Natural killer cell (primary cell): ENCODE results near the gene ADCY6. TPM values are rescaled to one million over a fixed set of nuclear protein-coding genes. Genes with fewer than 3 reads are reported as not detected.

ENCODE experiments used
- ATAC-seq, 3 donors: fragments of 150-1000 bp in 2 of 3; fragments of 200-7000 bp in 1 of 3; cut with Tn5 transposase; 1 replicate in 1 of 3; 2 replicates in 2 of 3; pipeline ENCODE4 v1.10.0; 2021; ENCODE audit warnings: mild to moderate bottlenecking in 2 of 3, moderate library complexity in 2 of 3
- DNase-seq, 2 donors: peaks; one replicate each; pipeline versions ENCODE4 v3.0.0 to v3.0.0-alpha.2; 2013 to 2021; ENCODE audit warnings: mixed read lengths in 1 of 2
- H3K27ac ChIP-seq: one replicate; pipeline ENCODE4 v1.5.1; 2013; ENCODE audit warnings: mild to moderate bottlenecking, low read length
- H3K27me3 ChIP-seq: one replicate; pipeline ENCODE4 v1.6.1; 2013; ENCODE audit warnings: low read length; ENCODE audit not compliant: control insufficient read depth, insufficient read depth
- H3K36me3 ChIP-seq: one replicate; pipeline ENCODE4 v1.6.1; 2013; ENCODE audit warnings: low read length; ENCODE audit not compliant: control insufficient read depth, insufficient read depth
- H3K4me1 ChIP-seq: one replicate; pipeline ENCODE4 v1.6.1; 2013; ENCODE audit warnings: low read length; ENCODE audit not compliant: control insufficient read depth, insufficient read depth
- H3K4me3 ChIP-seq: one replicate; pipeline ENCODE4 v1.5.1; 2013; ENCODE audit warnings: low read length
- H3K9me3 ChIP-seq: one replicate; pipeline ENCODE4 v1.6.1; 2013; ENCODE audit warnings: low read length; ENCODE audit not compliant: control insufficient read depth, insufficient read depth
- H3K27ac Mint-ChIP-seq, 2 donors: one replicate each; pipeline ENCODE4 v1.8.0; 2022; ENCODE audit warnings: mild to moderate bottlenecking in 2 of 2, mixed read lengths in 2 of 2, moderate library complexity in 1 of 2
- H3K27me3 Mint-ChIP-seq, 2 donors: one replicate each; pipeline ENCODE4 v1.8.0; 2022; ENCODE audit warnings: low read depth in 2 of 2, mixed read lengths in 2 of 2
- H3K36me3 Mint-ChIP-seq: one replicate; pipeline ENCODE4 v1.8.0; 2022; ENCODE audit warnings: mixed read lengths
- H3K4me1 Mint-ChIP-seq, 2 donors: one replicate each; pipeline ENCODE4 v1.8.0; 2022; ENCODE audit warnings: mixed read lengths in 2 of 2
- H3K4me3 Mint-ChIP-seq: one replicate; pipeline ENCODE4 v1.8.0; 2022; ENCODE audit warnings: mild to moderate bottlenecking, moderate library complexity, mixed read lengths
- H3K9me3 Mint-ChIP-seq, 2 donors: one replicate each; pipeline ENCODE4 v1.8.0; 2022; ENCODE audit warnings: mixed read lengths in 2 of 2
- WGBS: methylation state at CpG from one replicate; pipeline ENCODE4 v1.1.7; 2013; ENCODE audit warnings: missing lambda C conversion rate; ENCODE audit not compliant: insufficient coverage; 5-methylcytosine and 5-hydroxymethylcytosine counted together
- intact Hi-C: fragments of 100-400 bp; cut with micrococcal nuclease; formaldehyde crosslinking; loops from one replicate; pipeline ENCODE4 v1.14.2; 2022
- total RNA-seq, 4 donors: library from RNA; stranded (reverse); fragments of 120-200 nt in 1 of 4; gene quantifications; one replicate each; pipeline versions ENCODE4 v1.2.3 to v1.2.4, GENCODE V29; 2013 to 2022
- TF ChIP-seq, protein P1 (sequence below): fragments of 200-600 bp; IDR thresholded peaks from one replicate; pipeline ENCODE4 v1.8.0; 2022; ENCODE audit warnings: antibody characterized with exemption

ADCY6 gene
- total RNA-seq, 3 donors from 2014 or later (not counting 1 experiment from before 2014, with no cell fraction given) = 0.20 to 1.1 (median 0.31) TPM

DNA sequence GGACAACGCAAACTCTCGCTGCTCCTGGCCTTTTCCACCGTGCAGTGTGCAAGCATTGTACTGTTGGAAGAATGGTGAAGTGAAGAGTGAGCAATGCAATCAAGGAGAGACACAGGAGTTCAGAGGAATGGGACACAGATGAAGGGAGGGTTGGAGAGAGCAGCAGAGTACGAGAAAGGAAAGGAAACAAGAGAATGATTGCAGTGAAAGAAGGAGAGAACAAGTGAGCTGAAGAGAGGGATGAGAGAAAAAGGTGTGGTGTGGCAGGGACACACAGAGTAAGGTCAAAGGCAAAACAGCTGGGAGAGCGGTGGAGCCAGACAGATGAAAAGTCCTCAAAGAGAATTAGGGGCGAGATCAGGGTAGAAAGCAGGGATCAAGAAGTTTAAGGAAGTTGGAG, 42.4 kb upstream of the ADCY6 start:
- H3K4me3 Mint-ChIP-seq = no peak overlapping the region
- H3K36me3 ChIP-seq = peaks cover 73% of the 10 kb centered on the region
- intact Hi-C loops = no loop called here
- no peak for ATAC-seq
- peaks cover 20% of the 10 kb centered on the region for H3K36me3 Mint-ChIP-seq
- no peaks in the 10 kb centered on the region for H3K27me3 ChIP-seq
- TF ChIP-seq, protein P1, sequence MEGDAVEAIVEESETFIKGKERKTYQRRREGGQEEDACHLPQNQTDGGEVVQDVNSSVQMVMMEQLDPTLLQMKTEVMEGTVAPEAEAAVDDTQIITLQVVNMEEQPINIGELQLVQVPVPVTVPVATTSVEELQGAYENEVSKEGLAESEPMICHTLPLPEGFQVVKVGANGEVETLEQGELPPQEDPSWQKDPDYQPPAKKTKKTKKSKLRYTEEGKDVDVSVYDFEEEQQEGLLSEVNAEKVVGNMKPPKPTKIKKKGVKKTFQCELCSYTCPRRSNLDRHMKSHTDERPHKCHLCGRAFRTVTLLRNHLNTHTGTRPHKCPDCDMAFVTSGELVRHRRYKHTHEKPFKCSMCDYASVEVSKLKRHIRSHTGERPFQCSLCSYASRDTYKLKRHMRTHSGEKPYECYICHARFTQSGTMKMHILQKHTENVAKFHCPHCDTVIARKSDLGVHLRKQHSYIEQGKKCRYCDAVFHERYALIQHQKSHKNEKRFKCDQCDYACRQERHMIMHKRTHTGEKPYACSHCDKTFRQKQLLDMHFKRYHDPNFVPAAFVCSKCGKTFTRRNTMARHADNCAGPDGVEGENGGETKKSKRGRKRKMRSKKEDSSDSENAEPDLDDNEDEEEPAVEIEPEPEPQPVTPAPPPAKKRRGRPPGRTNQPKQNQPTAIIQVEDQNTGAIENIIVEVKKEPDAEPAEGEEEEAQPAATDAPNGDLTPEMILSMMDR = no peak
- H3K9me3 ChIP-seq = no peaks in the 10 kb centered on the region
- no peak overlapping the region for H3K27ac Mint-ChIP-seq
- H3K4me1 Mint-ChIP-seq = peaks cover 0 to 7% of the 10 kb centered on the region in 2 donors
- no peaks in the 10 kb centered on the region for H3K4me1 ChIP-seq
- WGBS = 94% methylated on average over 6 of the region's 6 CpGs
- no peak overlapping the region for H3K4me3 ChIP-seq
- H3K9me3 Mint-ChIP-seq = no peaks in the 10 kb centered on the region
- H3K27ac ChIP-seq = no peak overlapping the region
- H3K27me3 Mint-ChIP-seq = no peaks in the 10 kb centered on the region
- DNase-seq = no peak

DNA sequence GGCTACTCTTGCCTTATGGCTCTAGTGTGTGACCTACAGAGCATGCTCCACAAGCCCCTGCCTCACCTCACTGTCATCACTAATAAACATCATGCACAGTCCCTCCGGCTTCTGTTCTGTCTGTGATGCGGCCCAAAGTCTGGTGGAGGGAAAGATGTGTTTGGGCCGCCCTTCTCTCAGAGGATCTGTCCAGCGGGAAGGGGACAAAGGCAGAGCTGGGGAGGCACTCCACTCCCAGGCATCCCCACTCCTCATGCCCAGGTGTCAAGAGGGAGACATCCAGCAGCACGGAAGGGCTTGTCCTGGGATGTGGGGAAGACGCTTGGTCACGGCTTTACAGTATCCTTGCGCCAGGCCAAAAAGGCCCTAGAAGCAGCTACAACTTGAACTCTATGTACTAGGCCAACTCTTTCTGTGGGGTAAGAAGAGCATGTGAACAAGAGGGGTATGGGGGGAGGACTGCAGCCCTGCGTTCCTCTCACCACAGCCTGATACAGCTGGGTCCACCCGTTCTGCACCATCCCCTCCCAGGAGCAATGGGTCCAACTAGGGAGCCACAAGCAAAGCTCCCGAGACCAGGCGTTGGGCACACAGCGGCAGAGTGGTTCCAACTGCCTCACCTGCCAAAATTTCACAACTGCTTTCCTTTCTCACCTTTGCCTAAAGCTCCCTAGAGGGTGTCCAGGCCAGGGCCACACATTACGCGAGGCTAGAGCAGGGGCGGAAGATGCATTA, 40.1 kb upstream of the ADCY6 start:
- Mint-ChIP-seq H3K4me1 (peaks cover 0 to 15% of the 10 kb centered on the region in 2 donors), H3K9me3 (no peaks in the 10 kb centered on the region)

GRCh38 chr12:48828293-48828692, 39.4 kb upstream of the ADCY6 start:
- ATAC-seq (no peak), DNase-seq (no peak)
- TF ChIP-seq, protein P1 = no peak
- H3K27me3 Mint-ChIP-seq = no peaks in the 10 kb centered on the region
- Histone ChIP-seq H3K4me1 (no peaks in the 10 kb centered on the region), H3K9me3 (no peaks in the 10 kb centered on the region), H3K36me3 (peaks cover 50% of the 10 kb centered on the region), H3K27ac (no peak overlapping the region), H3K4me3 (no peak overlapping the region), H3K27me3 (no peaks in the 10 kb centered on the region)
- intact Hi-C loops = no loop called here
- WGBS = 98% methylated on average over 2 of the region's 2 CpGs
- H3K36me3 Mint-ChIP-seq = peaks cover 17% of the 10 kb centered on the region
- no peak overlapping the region for H3K4me3 Mint-ChIP-seq
- H3K9me3 Mint-ChIP-seq = no peaks in the 10 kb centered on the region
- H3K4me1 Mint-ChIP-seq = peaks cover 0 to 15% of the 10 kb centered on the region in 2 donors
- no peak overlapping the region for H3K27ac Mint-ChIP-seq

More for the DNA sequence above, 40.1 kb upstream of the ADCY6 start:
- TF ChIP-seq, protein P1 = no peak
- DNase-seq (no peak), ATAC-seq (no peak)
- Mint-ChIP-seq H3K27ac (no peak overlapping the region), H3K4me3 (no peak overlapping the region), H3K36me3 (peaks cover 20% of the 10 kb centered on the region), H3K27me3 (no peaks in the 10 kb centered on the region)
- Histone ChIP-seq H3K27me3 (no peaks in the 10 kb centered on the region), H3K4me1 (no peaks in the 10 kb centered on the region), H3K4me3 (no peak overlapping the region), H3K9me3 (no peaks in the 10 kb centered on the region), H3K27ac (no peak overlapping the region), H3K36me3 (peaks cover 57% of the 10 kb centered on the region)
- 96% methylated on average over 13 of the region's 16 CpGs for WGBS
- intact Hi-C loops = no loop called here
